ENCODE data around the gene RLBP1.
"Not testable (repeated sequence)": the region's sequence is repeated elsewhere in the genome, so short reads cannot be mapped to it uniquely, and the experiment has no call there.

RLBP1 gene

DNA sequence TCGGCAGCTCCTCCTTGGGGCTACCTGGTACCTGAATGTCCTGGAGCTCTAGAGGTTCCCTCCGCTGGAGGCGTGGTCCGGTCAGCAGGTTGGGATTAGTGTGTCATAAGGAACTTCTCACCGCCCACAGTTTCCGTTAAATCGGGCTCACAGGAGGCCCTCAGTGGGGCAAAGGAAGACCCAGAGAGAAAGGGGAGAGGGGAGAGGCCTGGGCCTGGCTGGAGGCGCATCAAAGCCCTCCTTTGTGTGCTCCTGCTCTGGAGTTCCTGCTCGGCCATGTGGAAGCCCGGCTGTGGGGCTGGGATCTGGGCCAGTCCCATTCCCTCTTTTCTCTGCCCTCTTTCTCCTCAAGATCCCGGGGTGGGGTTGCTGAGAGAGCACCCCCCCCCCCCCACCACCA, at the start of gene RLBP1:
Gene RLBP1 (minus strand): TSS at position 37 of the 400 bp plus-strand sequence. CDS start 2,604 bp downstream, outside the sequence.
- peak in 28 of 51 donors; percentile 6 to 74 (median 36) for DNase-seq

DNA sequence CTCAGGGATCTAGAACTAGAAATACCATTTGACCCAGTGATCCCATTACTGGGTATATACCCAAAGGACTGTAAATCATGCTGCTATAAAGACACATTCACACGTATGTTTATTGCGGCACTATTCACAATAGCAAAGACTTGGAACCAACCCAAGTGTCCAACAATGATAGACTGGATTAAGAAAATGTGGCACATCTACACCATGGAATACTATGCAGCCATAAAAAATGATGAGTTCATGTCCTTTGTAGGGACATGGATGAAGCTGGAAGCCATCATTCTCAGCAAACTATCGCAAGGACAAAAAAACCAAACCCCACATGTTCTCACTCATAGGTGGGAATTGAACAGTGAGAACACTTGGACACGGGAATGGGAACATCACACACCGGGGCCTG, 28.8 kb upstream of the RLBP1 start:
- DNase-seq, result not testable (repeated sequence)

DNA sequence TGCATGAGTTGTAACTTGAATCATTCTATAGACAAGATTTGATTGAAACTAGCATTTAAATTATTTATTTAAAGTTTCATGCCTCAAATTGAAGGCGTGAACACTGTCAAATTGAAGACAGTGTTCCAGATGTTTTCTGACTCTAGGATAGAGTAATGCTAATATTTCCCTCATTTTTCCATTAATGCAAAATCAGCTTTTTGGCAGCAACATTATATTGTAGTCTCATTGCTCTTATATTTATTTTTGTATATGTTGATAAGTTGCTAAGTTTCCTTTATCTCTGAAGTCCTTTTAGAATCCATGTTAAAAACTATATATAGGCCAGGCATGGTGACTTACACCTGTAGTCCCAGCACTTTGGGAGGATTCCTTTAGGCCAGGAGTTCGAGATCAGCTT, 27.2 kb upstream of the RLBP1 start:
- no peak for DNase-seq

DNA sequence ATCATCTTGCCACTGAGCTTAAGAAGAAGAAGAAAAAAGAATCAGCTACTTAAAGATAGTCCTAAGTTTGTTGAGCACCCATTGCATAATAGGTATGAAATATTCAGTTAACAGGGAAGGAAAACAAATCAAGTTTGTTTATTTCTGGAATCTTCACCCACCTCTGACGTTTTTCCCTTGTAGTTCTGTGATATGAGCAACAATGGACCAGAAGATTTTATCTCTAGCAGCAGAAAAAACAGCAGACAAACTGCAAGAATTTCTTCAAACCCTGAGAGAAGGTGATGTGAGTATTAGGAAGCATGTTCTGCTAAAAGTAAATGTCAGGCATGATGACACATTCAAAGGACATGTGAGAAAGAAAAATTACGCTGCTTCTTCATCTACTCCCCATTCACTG, 26.1 kb upstream of the RLBP1 start:
- DNase-seq, result no peak

DNA sequence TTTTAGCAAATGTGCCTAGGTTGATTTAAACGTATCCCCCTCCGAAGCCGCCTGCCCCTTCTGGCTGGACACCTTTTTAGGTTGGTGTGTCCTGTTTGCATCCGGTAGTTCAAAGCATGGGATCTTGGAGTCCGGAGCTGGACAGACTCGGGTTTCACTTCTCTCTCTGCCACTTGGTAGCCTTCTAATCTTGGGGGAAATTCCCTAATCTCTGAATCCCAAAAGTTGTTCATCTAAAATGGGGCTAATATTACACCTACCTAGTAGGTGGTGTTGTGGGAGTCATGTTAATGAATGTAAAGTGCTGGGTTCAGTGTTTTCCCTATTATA, 23.2 kb upstream of the RLBP1 start:
- no peak for DNase-seq

DNA sequence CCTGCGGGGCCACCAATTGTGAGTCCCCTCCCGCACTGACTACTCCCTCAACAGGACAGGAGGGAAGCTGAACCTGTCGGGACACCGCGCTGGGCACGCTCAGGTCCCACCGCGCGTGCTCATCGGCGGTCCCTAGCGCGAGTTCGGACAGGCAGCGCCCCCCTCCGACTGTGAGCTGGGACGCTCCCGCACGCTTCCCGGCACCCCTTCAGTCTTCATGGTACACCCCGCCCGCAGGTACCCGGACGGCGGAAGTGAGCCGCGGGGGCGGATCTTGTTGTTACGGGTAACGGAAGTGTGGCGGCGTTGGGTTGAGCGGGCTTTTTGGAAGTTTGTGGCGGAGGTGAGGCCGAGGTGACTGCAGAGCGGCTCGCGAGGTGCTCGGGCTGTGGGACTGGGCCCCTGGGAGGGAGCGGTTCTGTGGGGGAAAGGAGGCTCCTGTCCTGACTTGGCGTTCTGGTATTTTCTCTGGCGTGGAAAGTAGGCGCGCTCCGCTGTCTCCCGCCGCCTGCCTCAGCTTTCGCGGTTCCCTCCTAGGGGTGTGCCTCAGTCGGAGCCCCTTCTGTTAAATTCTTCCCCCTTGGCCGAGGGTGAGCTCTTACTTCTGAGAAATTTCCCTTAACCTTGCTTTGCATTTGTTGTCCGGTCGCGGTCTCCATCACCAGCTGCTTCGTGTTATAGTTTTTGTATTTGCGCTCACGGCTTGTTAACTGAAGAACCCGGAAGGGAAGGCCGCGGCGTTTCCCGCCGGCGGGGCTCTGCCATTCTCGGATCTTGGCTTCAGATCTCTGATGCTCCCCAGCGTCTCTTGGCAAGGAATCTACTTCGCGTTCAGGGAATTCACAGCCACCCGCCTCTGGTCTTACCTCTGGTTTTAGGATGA, 22.6 kb upstream of the RLBP1 start, which contains the start of gene FANCI:
Gene FANCI (plus strand): TSS at position 289 of the 883 bp plus-strand sequence. CDS start 3,669 bp downstream, outside the sequence.
- DNase-seq, result peak; percentile 19 to 95 (median 89)

DNA sequence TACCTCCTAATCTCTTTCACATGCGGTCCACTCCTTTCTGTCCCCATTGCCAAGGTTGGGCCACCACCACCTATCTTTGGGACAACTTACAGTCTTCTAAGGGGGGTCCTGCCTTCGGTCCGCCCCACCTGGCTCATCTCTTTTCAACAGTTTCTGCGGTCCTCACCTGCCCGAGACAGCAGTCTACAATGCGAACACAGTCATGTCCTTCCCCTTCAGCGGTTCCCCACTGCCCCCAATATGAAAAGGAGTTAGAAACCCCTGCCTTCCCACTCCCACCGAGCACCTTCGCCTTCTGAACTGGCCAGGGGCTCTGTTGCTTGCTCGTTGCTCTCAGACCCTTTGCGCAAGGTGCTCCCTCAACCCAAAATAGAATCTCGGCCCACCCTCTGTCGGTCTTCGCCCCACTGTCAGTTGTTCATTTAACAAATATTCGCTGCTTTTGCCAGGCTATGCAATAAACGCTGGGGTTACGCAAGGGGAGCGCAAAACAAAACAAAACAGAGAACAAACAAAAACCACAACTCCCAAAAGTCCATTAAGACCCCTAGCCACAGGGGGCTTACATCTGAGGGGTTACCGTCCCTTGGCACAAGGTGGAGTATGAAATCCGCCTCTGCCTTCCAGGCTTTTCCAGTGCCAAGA, 21.8 kb upstream of the RLBP1 start:
- no peak for DNase-seq

DNA sequence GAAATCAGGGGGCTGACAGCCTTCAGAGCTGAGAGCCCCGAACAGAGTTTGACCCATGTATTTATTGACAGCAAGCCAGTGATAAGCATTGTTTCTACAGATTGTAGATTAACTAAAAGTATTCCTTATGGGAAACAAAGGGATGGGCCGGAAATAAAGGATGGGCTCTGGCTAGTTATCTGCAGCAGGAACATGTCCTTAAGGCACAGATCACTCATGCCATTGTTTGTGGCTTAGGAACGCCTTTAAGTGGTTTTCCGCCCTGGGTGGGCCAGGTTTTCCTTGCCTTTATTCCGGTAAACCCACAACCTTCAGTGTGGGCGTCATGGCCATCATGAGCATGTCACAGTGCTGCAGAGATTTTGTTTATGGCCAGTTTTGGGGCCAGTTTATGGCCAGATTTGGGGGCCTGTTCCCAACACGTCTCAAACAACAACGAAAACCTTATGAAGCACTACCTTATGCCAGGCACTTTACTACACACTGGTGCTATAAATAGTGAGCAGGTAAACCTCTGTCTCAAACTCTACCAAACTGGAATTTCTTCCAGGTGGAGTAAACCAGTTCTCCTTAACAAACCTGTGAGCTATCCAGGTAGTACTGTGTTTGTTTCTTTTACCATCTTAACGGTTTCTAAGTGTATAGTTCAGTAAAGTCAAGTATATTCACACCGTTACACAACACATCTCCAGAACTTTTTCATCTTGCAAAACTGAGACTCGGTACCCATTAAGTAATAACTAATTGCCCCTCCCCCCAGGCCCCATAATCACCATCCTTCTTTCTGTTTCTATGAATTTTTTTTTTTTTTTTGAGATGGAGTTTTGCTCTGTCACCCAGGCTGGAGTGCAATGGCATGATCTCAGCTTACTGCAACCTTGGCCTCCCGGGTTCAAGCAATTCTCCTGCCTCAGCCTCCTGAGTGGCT, 18.8 kb upstream of the RLBP1 start:
- not testable (repeated sequence) for DNase-seq

DNA sequence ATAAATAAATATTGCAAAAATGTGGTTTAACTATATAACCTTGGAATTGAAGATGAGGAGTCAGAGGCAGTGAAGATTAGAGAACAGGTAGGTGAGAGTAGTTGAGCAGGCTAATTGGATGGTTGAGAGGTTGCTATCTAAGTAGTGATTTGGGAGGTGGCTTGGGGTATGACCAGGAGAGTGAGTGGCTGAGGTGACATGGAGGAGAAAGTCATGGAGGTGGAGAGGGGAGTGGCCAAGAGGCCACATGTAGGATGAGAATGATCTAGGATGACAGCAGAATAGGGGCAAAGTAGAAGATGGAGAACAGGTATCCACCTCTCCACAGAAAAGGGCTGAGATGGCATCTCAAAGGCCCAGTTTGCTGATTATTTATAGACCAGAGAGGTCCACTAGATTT, 10.5 kb upstream of the RLBP1 start:
- DNase-seq, result no peak

DNA sequence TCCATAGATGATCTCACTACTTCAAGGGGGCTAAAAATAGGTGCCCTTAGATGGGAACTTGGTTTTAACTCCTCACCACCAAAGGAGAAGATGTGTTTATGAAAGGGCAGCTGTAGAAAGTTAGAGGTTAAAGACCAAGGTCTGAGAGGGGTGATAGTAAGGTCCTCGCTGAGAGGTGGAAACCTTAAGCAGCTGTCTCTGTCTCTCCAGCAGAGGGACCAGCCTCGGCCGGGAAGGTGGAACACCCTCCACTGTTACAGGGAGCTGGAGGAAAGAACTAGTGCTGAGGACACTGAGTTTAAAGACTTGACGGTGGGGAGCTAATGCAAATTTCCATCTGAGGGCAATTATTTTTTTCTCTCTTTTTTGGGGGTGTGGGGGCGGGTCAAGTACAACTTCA, 8.9 kb upstream of the RLBP1 start:
- DNase-seq, result no peak

DNA sequence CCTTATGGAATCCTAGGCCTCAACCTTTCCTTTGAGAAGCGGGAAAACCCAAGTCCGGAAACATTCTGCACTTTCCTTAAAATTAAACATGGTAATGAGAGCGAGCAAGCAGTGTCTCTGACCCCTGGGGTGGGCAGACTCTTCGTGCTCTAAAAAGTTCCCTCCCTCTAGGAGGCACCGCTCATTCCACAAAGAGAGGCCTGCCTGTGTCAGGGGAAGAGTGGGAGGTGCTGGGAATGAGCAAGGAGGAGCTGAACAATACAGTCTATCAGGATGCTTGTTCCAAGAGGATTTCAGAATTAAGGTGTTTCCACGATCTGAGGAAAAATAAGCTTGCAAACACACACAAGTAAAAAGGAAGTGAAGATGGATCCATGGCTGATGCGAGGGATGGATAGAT, 6.0 kb upstream of the RLBP1 start:
- DNase-seq, result no peak

DNA sequence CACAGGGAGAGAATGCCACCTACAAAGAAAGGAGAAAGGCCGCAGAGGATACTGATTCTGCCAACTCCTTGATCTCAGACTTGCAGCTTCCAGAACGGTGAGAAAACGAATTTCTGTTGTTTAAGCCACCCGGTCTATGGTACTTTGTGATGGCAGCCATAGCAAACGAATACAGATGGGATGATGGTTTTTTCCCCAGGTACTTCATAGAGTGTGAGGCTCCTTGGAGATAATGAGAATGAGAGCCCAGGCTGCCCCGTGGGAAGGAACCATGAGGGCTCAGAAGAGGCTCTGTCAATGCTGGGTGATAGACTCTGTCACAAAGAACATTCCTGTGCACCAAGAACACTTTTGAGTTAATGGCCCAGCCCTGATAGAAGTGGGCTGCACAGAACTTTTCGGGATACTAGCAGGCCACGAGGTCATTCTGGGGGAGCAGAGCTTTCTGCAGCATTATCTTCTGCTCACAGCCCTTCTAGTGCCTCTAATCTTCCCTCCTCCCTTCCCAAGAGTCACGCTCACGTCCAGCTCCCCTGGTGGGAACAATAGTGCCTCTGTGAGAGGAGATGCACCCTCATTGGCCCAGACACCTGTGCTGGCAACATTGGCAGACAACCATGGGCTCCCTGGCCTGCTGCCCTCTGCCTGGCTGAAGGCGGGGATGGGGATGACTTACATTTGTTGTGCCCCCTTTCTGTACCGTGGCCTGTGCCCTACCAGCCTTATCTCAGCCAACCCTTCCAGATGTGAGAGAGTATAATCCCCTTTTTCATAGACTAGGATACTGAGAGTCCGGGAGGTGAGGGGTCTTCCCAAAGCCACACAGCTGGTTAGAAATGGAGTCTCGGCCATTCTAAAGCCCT, 5.2 kb upstream of the RLBP1 start:
- peak in 1 of 51 donors; percentile 11 for DNase-seq

DNA sequence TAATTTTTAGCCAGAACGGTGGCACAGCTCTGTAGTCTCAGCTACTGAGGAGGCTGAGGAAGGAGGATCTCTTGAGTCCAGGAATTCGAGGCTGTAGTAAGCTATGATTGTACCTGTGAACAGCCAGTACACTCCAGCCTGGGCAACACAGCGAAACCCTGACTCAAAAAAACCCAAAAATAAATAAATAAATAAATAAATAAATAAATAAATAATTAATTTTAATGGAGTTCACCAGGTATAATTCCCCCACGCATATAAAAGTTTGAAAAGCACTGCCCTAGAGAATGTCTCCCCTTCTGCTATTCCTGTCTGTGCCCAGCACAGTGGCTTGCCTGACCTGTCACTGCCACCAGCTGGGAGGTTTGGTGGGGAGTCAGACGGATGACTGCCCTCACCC, 4.2 kb upstream of the RLBP1 start:
- no peak for DNase-seq

DNA sequence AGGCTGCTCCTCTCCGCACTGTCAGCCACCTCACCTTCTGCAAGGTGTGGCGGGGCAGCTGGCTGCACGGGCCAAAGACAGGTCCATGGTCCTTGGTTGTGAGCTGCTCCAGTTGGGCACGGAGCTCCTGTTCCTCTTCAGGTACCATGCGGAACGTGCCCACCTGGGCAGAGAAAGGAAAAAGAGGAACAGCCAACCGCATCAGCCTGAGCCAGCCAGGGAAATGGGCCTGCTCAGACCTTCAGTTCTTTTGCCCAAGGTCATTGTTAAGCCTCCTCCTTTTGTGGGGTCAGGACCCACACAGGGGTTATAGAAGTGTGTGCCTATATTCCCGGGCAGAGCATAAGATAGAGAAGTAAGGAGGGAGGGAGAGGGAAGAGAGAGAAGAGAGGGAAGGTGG, 2.8 kb downstream of the RLBP1 start:
- DNase-seq, result no peak

DNA sequence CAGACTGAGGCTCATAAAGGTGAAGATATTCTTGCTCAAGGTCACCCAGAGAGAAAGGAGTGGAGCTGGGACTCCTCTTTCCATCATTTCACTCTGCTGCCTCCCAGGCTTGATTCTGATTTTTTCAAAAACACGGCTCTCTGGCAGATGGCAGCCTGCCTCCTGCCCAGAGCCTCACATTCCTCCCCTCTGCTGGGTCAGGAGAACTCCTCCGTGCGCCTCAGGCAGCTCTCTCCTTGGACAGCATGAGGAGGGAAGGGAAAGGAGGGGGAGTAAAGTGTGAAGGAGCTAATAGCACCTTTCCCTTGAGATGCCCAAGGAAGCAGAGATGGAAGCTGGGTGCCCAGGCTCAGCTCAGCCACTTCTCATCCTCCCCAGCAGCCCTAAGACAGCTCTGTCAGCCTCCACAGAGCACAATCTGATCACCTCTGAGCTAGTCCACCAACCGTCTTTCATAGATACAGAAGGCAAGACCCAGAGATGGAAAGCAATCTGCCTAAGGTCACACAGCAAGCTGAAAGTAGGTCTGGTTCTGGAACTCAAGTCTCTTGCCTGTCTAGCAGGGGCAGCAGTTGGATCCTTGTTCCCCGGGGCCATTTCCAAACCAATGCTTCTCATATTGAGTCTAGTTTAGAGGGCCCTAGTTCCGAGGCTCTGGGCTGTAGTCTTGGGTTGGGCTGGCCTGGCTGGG, 3.5 kb downstream of the RLBP1 start:
- DNase-seq, result no peak

DNA sequence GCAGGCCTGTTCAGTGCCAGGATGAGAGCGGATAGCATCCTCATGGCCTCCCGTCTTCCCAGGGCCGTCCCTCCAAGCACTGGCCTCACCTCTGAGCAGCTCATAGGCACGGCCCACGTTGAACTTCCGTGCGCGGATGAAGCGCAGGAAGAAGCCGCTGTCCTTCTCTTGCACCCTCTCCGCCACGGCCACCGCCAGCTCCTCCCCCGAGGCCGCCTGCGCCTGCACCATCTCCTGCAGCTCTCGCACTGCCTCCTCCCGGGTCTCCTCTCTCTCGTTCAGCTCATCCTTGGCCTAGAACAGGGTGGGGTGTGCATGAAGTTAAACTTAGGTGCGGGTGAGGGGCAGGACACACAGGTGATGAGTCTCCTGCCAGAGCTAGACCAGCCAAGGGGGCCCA, 4.3 kb downstream of the RLBP1 start:
- no peak for DNase-seq

DNA sequence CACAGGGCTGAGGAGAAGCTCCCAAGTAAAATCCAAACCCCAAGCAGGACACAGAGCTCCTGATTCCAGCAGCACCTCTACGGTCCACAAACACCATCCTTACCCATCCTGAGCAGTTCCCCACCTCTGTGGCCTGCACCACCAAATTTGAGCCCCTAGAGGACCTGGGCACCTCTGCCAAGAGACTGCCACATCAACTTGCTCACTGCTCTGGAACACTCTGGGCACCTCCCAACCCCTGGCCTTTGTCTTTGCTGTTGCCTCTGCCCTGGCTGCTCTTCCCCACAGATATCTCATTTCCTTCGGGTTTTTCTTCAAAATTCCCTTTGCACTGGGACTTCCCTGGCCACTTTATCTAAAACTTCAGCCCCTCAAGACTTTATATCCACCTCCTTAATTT, 5.8 kb downstream of the RLBP1 start:
- no peak for DNase-seq

DNA sequence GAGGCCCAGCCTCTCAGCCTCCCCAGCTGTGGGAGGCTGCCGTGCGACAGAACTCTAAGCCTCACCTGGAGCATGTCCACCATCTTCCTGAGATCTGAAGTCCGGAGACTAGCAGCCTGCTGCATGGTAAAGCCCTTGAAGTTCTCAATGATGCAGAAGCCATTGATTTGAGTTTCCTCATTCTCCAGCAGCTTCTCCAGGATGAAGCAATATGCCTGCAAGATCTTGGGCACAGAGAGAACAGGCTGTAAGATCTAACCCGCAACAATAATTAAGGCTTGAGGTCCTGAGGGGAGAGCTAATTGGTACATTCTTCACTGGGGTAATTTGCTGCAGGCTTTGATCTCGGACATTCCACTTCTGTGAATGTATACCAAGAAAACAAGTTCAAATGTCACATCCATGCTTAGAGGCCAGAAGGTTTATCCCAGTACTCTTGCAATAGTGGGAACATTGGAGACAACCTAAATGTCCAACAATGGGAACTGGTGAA, 9.7 kb downstream of the RLBP1 start:
- DNase-seq, result no peak

DNA sequence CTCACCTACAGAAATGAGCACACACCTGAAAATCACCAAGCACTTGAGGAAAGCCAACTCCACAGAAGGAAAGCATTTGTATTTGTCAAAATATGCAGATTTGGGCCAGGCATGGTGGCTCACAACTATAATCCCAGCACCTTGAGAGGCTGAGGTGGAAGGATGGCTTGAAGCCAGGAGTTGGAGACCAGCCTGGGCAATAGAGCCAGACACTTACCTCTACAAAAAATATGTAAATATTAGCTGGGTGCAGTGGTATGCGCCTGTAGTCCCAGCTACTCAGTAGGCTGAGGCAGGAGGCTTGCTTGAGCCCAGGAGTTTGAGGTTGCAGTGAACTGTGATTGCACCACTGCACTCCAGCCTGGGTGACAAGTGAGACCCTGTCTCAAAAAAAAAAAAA, 12.3 kb downstream of the RLBP1 start:
- DNase-seq, result no peak

DNA sequence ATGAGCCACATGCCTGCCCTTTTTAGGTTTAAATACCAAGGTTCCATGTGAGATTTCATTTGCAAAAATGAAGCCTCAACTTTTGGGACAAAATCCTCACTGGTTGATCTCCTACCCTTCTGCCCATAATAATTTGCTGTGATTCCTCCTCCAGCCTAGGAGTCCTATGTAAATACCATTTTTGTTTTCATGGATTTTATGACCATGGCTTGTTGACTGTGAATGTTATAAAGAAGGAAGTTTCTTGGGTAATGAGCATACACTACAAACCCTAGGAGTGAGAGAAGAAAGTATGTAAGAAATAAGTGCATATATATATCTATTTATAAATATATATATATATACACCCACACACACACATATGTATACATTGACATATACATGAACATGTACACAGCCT, 13.1 kb downstream of the RLBP1 start:
- DNase-seq, result no peak
